ENCODE results near the gene LINGO4. TPM values are rescaled to one million over a fixed set of nuclear protein-coding genes. Genes with fewer than 3 reads are reported as not detected.

LINGO4 gene
- total and polyA plus RNA-seq, 2 of the 13 experiments (the other 11 are each of a cell fraction or from before 2014, with no cell fraction given): 0.02 to 0.05 TPM

DNA sequence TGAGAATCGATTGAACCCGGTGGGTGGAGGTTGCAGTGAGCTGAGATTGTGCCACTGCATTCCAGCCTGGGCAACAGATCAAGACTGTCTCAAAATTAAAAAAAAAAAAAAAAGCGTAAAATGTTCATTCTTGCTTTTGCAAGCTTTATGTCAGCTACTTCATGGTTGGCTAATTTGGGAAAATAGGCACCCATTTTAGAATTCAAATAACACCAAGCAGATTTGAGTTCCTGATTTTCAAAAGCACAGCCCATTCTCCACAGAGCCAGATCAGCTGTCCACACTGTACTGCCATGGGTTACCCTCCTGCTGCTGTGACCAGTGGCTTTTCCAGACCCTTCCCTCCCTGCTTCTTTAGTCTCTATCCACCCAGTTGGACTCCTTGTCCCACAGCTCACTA, 43.9 kb upstream of the LINGO4 start:
- no peak overlapping the region for H3K27ac ChIP-seq (ENCODE audit: extremely low read length, insufficient read depth, low read length)
- FAIRE-seq: no peak
- H3K9ac ChIP-seq (ENCODE audit: insufficient read depth, low read depth, low read length): no peak overlapping the region
- H3K27me3 ChIP-seq (ENCODE audit: control insufficient read depth in 1 of 2, insufficient read depth in 2 of 2, low read length in 2 of 2): peaks cover 6 to 63% of the 10 kb centered on the region in 2 experiments; a peak in 3 of 5 replicates
- no peaks in the 10 kb centered on the region for H3K36me3 ChIP-seq (replicated peaks in 1 of 2; ENCODE audit: control insufficient read depth in 1 of 2, insufficient read depth in 2 of 2, low read length in 2 of 2)
- intact Hi-C loops (cut with micrococcal nuclease; ENCODE audit: unreplicated experiment) (no loop called here), in situ Hi-C loops (cut with HindIII; ENCODE audit: extremely low pct_ligation_motif_present, low pct_unique_long_range_greater_than_20kb) (no loop called here)
- WGBS (ENCODE audit: low lambda C conversion rate): 46% methylated on average over 3 of the region's 3 CpGs
- ChIA-PET CTCF (ENCODE audit: low intra/inter-chr PET ratio, low total read pairs) (no interaction called here), POLR2A (no interaction called here)
- ATAC-seq: no peak
- H3K4me3 ChIP-seq (replicated peaks in 1 of 3; ENCODE audit: insufficient read depth in 1 of 3, low read depth in 2 of 3, low read length in 3 of 3): no peak overlapping the region
- peaks cover 9% of the 10 kb centered on the region for H3K4me1 ChIP-seq (ENCODE audit: insufficient read depth, low read length)
- no peaks in the 10 kb centered on the region for H3K79me2 ChIP-seq (ENCODE audit: insufficient read depth, low read length)
- H4K20me1 ChIP-seq (ENCODE audit: insufficient read depth, low read length): no peaks in the 10 kb centered on the region
- no peak overlapping the region for H3K4me2 ChIP-seq (ENCODE audit: low read depth, low read length)
- BruUV-seq (replicated peaks): no TSS peak
- TF ChIP-seq, protein P1, sequence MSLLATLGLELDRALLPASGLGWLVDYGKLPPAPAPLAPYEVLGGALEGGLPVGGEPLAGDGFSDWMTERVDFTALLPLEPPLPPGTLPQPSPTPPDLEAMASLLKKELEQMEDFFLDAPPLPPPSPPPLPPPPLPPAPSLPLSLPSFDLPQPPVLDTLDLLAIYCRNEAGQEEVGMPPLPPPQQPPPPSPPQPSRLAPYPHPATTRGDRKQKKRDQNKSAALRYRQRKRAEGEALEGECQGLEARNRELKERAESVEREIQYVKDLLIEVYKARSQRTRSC (CRISPR knock-in tag; IDR thresholded peaks at IDR 0.05; ENCODE audit: low read depth): no peak
- TF ChIP-seq MAFF (IDR thresholded peaks at IDR 0.05; ENCODE audit: low read depth, low read length) (no peak), SP1 (IDR thresholded peaks at IDR 0.05) (no peak), SP1 (CRISPR knock-in tag; IDR thresholded peaks at IDR 0.05) (no peak), ZNF484 (CRISPR knock-in tag; IDR thresholded peaks at IDR 0.05; ENCODE audit: borderline replicate concordance, low read depth) (no peak), ZNF24 (IDR thresholded peaks at IDR 0.05) (no peak), CEBPG (CRISPR knock-in tag; IDR thresholded peaks at IDR 0.05) (no peak), ARNT (IDR thresholded peaks at IDR 0.05) (no peak), ZNF329 (CRISPR knock-in tag; IDR thresholded peaks at IDR 0.05; ENCODE audit: low read depth) (no peak), RELA (CRISPR knock-in tag; IDR thresholded peaks at IDR 0.05) (no peak), ZNF674 (CRISPR knock-in tag; IDR thresholded peaks at IDR 0.05; ENCODE audit: low read depth) (no peak), TEAD3 (CRISPR knock-in tag; optimal IDR thresholded peaks at IDR 0.05; ENCODE audit: borderline replicate concordance) (no peak)
- TF ChIP-seq, protein P2, sequence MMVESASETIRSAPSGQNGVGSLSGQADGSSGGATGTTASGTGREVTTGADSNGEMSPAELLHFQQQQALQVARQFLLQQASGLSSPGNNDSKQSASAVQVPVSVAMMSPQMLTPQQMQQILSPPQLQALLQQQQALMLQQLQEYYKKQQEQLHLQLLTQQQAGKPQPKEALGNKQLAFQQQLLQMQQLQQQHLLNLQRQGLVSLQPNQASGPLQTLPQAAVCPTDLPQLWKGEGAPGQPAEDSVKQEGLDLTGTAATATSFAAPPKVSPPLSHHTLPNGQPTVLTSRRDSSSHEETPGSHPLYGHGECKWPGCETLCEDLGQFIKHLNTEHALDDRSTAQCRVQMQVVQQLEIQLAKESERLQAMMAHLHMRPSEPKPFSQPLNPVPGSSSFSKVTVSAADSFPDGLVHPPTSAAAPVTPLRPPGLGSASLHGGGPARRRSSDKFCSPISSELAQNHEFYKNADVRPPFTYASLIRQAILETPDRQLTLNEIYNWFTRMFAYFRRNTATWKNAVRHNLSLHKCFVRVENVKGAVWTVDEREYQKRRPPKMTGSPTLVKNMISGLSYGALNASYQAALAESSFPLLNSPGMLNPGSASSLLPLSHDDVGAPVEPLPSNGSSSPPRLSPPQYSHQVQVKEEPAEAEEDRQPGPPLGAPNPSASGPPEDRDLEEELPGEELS (CRISPR knock-in tag; IDR thresholded peaks at IDR 0.05): no peak
- TF ChIP-seq, protein P3, sequence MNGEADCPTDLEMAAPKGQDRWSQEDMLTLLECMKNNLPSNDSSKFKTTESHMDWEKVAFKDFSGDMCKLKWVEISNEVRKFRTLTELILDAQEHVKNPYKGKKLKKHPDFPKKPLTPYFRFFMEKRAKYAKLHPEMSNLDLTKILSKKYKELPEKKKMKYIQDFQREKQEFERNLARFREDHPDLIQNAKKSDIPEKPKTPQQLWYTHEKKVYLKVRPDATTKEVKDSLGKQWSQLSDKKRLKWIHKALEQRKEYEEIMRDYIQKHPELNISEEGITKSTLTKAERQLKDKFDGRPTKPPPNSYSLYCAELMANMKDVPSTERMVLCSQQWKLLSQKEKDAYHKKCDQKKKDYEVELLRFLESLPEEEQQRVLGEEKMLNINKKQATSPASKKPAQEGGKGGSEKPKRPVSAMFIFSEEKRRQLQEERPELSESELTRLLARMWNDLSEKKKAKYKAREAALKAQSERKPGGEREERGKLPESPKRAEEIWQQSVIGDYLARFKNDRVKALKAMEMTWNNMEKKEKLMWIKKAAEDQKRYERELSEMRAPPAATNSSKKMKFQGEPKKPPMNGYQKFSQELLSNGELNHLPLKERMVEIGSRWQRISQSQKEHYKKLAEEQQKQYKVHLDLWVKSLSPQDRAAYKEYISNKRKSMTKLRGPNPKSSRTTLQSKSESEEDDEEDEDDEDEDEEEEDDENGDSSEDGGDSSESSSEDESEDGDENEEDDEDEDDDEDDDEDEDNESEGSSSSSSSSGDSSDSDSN (CRISPR knock-in tag; IDR thresholded peaks at IDR 0.05): no peak
- TF ChIP-seq, protein P4, sequence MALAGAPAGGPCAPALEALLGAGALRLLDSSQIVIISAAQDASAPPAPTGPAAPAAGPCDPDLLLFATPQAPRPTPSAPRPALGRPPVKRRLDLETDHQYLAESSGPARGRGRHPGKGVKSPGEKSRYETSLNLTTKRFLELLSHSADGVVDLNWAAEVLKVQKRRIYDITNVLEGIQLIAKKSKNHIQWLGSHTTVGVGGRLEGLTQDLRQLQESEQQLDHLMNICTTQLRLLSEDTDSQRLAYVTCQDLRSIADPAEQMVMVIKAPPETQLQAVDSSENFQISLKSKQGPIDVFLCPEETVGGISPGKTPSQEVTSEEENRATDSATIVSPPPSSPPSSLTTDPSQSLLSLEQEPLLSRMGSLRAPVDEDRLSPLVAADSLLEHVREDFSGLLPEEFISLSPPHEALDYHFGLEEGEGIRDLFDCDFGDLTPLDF (CRISPR knock-in tag; IDR thresholded peaks at IDR 0.05): no peak
- no peak for DNase-seq (ENCODE audit: low spot score)
- H2AFZ ChIP-seq (ENCODE audit: low read length): no peak overlapping the region
- H3K9me3 ChIP-seq (ENCODE audit: low read length): no peaks in the 10 kb centered on the region

Measured in HepG2 (cell line).